HepG2 (cell line): ENCODE results near the gene ERICH6. TPM values are rescaled to one million over a fixed set of nuclear protein-coding genes. Genes with fewer than 3 reads are reported as not detected.

ENCODE experiments used
- CC2D1A ChIP-seq: sonication (generic); formaldehyde crosslinking; IDR thresholded peaks from 2 replicates; pipeline ENCODE4 v1.8.1; 2023; ENCODE audit warnings: mild to moderate bottlenecking, missing genetic modification reagents
- ELF3 ChIP-seq: IDR thresholded peaks from 2 replicates; pipeline ENCODE4 v1.6.1; 2016; ENCODE audit warnings: missing genetic modification reagents, missing compliant biosample characterization
- EP300 ChIP-seq, 3 experiments: sonication (generic) in 1 of 3; formaldehyde crosslinking in 1 of 3; IDR thresholded peaks; 2 replicates each; pipeline versions ENCODE4 v1.5.1 to v1.6.1; 2011 to 2020; ENCODE audit warnings: low read depth in 2 of 3, low read length in 2 of 3, borderline replicate concordance in 1 of 3, improper control_type of control experiment in 1 of 3, mild to moderate bottlenecking in 1 of 3, missing genetic modification reagents in 1 of 3, moderate library complexity in 1 of 3
- PHF20 ChIP-seq: sonication (generic); formaldehyde crosslinking; IDR thresholded peaks from 2 replicates; pipeline ENCODE4 v1.5.0; 2020; ENCODE audit warnings: mild to moderate bottlenecking, missing genetic modification reagents
- SALL1 ChIP-seq: sonication (generic); formaldehyde crosslinking; IDR thresholded peaks from 2 replicates; pipeline ENCODE4 v1.8.0; 2022; ENCODE audit warnings: mild to moderate bottlenecking, missing genetic modification reagents
- STAG1 ChIP-seq: sonication (generic); formaldehyde crosslinking; IDR thresholded peaks from 2 replicates; pipeline ENCODE4 v1.4.0; 2020; ENCODE audit warnings: missing genetic modification reagents
- STAT5B ChIP-seq: sonication (generic); formaldehyde crosslinking; IDR thresholded peaks from 2 replicates; pipeline ENCODE4 v1.4.0; 2020; ENCODE audit warnings: missing genetic modification reagents
- ZNF138 ChIP-seq: sonication (generic); formaldehyde crosslinking; IDR thresholded peaks from 2 replicates; pipeline ENCODE4 v1.5.0; 2020; ENCODE audit warnings: mild to moderate bottlenecking, low read depth, missing genetic modification reagents
- ZNF3 ChIP-seq: IDR thresholded peaks from 2 replicates; pipeline ENCODE4 v1.7.0; 2017; ENCODE audit warnings: inconsistent platforms
- ZNF326 ChIP-seq: sonication (generic); formaldehyde crosslinking; IDR thresholded peaks from 2 replicates; pipeline ENCODE4 v1.4.0; 2020; ENCODE audit warnings: missing genetic modification reagents, borderline replicate concordance
- ZNF629 ChIP-seq: sonication (generic); formaldehyde crosslinking; conservative IDR thresholded peaks from 2 replicates; pipeline ENCODE4 v1.5.0; 2020; ENCODE audit warnings: missing genetic modification reagents
- ZNF772 ChIP-seq: sonication (generic); formaldehyde crosslinking; IDR thresholded peaks from 2 replicates; pipeline ENCODE4 v1.5.0; 2020; ENCODE audit warnings: mild to moderate bottlenecking, missing genetic modification reagents
- polyA plus RNA-seq, 8 experiments: library from polyadenylated mRNA; depleted of rRNA in 3 of 8; stranded (reverse) in 7 of 8; unstranded in 1 of 8; fragments of >200 nt; fragmentation: Illumina TruSeq in 4 of 8; extraction: Trizol in 4 of 8; gene quantifications; 2 replicates each; pipeline versions ENCODE4 v1.2.1 to v1.2.3, GENCODE V29; 2011 to 2016; ENCODE audit warnings: low read depth in 4 of 8, missing spikeins in 1 of 8, mixed read lengths in 1 of 8; ENCODE audit not compliant: insufficient read depth in 1 of 8
- total RNA-seq, 5 experiments: library from RNA; depleted of rRNA; stranded (reverse); fragments of >200 nt; fragmentation: Illumina TruSeq; extraction: Trizol; gene quantifications; 2 replicates each; pipeline ENCODE4 v1.2.3, GENCODE V29; 2016; ENCODE audit warnings: low read depth in 1 of 5
- TF ChIP-seq, protein P1 (sequence below): sonication (generic); formaldehyde crosslinking; IDR thresholded peaks from 2 replicates; pipeline ENCODE4 v1.5.1; 2020; ENCODE audit warnings: mild to moderate bottlenecking, missing genetic modification reagents
- TF ChIP-seq, protein P2 (sequence below): sonication (generic); formaldehyde crosslinking; IDR thresholded peaks from 2 replicates; pipeline ENCODE4 v1.4.0; 2020; ENCODE audit warnings: mild to moderate bottlenecking, low read depth, missing genetic modification reagents
- TF ChIP-seq, protein P3 (sequence below): sonication (generic); formaldehyde crosslinking; IDR thresholded peaks from 2 replicates; pipeline ENCODE4 v1.4.0; 2020; ENCODE audit warnings: missing genetic modification reagents, borderline replicate concordance
- TF ChIP-seq, protein P4 (sequence below): sonication (generic); formaldehyde crosslinking; IDR thresholded peaks from 2 replicates; pipeline ENCODE4 v1.4.0; 2020; ENCODE audit warnings: missing genetic modification reagents, low read depth, mild to moderate bottlenecking, borderline replicate concordance
- TF ChIP-seq, protein P5 (sequence below), 2 experiments: sonication (generic) in 1 of 2; formaldehyde crosslinking in 1 of 2; IDR thresholded peaks; 2 replicates each; pipeline versions ENCODE4 v1.4.0 to v1.6.1; 2018 to 2020; ENCODE audit warnings: missing genetic modification reagents in 2 of 2, borderline replicate concordance in 1 of 2, low read depth in 1 of 2, mild to moderate bottlenecking in 1 of 2, missing biosample characterization in 1 of 2

The ERICH6 gene
- total and polyA plus RNA-seq, 2 of the 13 experiments (the other 11 are each of a cell fraction or from before 2014, with no cell fraction given): 0.03 TPM; not detected in 1

DNA sequence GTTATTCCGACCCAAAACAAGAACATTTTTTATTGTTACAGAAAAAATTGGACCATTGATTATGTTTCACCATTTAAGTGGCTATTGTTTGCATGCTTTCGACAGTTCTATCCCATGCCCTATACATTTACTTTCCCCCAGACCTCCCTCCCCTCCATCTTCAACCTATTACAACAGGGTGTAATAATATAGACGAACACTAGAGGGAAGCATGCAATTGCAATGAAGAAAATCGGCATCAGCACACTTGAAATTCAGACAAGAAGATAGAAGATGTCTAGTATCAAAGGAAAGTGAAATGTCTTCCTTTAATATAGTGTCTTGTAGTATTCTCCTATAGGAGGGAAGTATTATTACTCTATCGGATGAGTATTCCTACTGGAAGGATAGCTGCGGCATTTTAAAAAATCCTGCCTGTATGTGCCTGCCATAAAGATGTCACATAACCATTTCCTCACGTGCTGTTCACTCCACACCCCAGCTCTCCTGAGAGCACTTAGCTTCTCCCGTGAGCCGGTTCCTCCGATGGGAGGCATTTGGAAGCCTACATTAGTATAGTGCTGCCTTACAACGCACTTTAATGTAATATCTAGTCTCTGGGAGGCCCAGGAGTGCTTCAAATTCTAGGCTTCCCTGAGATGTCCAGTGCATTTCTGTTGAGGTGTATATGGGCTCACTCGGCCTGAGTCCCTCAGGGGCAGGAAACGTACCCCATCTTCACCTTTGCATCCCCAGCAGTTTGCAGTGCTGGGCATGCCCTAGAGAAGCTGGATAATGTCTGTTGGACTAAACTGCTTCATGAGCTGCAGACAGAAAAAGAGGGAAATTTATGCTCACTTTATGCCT, 17.8 kb upstream of the ERICH6 start (continued):
- TF ChIP-seq, protein P1, sequence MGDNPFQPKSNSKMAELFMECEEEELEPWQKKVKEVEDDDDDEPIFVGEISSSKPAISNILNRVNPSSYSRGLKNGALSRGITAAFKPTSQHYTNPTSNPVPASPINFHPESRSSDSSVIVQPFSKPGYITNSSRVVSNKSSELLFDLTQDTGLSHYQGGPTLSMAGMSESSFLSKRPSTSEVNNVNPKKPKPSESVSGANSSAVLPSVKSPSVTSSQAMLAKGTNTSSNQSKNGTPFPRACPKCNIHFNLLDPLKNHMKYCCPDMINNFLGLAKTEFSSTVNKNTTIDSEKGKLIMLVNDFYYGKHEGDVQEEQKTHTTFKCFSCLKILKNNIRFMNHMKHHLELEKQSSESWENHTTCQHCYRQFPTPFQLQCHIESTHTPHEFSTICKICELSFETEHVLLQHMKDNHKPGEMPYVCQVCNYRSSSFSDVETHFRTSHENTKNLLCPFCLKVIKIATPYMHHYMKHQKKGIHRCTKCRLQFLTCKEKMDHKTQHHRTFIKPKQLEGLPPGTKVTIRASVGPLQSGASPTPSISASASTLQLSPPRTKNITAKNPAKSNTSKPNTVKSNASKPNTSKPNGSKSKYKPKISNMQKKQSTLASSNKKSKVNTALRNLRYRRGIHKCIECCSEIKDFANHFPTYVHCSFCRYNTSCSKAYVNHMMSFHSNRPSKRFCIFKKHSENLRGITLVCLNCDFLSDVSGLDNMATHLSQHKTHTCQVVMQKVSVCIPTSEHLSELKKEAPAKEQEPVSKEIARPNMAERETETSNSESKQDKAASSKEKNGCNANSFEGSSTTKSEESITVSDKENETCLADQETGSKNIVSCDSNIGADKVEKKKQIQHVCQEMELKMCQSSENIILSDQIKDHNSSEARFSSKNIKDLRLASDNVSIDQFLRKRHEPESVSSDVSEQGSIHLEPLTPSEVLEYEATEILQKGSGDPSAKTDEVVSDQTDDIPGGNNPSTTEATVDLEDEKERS (CRISPR knock-in tag): 0 out of 2 replicates have a peak, but pooled peaks have one; percentile 46
- TF ChIP-seq SALL1 (CRISPR knock-in tag) (no peak), ZNF326 (CRISPR knock-in tag) (no peak), CC2D1A (CRISPR knock-in tag) (0 out of 2 replicates have a peak, but pooled peaks have one; percentile 41), EP300 (IDR thresholded peaks at IDR 0.05; ENCODE audit: low read depth in 2 of 2, low read length in 2 of 2) (no peak), EP300 (CRISPR knock-in tag; IDR thresholded peaks at IDR 0.05; ENCODE audit: borderline replicate concordance) (no peak), ZNF772 (CRISPR knock-in tag) (no peak), ELF3 (CRISPR knock-in tag) (peak; percentile 47; the same call in 1 of the 2 replicates), ZNF3 (CRISPR knock-in tag) (no peak), ZNF138 (CRISPR knock-in tag) (no peak), STAT5B (CRISPR knock-in tag) (no peak), PHF20 (CRISPR knock-in tag) (no peak), STAG1 (CRISPR knock-in tag) (peak; percentile 96), ZNF629 (CRISPR knock-in tag) (no peak)
- TF ChIP-seq, protein P2, sequence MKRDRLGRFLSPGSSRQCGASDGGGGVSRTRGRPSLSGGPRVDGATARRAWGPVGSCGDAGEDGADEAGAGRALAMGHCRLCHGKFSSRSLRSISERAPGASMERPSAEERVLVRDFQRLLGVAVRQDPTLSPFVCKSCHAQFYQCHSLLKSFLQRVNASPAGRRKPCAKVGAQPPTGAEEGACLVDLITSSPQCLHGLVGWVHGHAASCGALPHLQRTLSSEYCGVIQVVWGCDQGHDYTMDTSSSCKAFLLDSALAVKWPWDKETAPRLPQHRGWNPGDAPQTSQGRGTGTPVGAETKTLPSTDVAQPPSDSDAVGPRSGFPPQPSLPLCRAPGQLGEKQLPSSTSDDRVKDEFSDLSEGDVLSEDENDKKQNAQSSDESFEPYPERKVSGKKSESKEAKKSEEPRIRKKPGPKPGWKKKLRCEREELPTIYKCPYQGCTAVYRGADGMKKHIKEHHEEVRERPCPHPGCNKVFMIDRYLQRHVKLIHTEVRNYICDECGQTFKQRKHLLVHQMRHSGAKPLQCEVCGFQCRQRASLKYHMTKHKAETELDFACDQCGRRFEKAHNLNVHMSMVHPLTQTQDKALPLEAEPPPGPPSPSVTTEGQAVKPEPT (CRISPR knock-in tag): no peak
- TF ChIP-seq, protein P3, sequence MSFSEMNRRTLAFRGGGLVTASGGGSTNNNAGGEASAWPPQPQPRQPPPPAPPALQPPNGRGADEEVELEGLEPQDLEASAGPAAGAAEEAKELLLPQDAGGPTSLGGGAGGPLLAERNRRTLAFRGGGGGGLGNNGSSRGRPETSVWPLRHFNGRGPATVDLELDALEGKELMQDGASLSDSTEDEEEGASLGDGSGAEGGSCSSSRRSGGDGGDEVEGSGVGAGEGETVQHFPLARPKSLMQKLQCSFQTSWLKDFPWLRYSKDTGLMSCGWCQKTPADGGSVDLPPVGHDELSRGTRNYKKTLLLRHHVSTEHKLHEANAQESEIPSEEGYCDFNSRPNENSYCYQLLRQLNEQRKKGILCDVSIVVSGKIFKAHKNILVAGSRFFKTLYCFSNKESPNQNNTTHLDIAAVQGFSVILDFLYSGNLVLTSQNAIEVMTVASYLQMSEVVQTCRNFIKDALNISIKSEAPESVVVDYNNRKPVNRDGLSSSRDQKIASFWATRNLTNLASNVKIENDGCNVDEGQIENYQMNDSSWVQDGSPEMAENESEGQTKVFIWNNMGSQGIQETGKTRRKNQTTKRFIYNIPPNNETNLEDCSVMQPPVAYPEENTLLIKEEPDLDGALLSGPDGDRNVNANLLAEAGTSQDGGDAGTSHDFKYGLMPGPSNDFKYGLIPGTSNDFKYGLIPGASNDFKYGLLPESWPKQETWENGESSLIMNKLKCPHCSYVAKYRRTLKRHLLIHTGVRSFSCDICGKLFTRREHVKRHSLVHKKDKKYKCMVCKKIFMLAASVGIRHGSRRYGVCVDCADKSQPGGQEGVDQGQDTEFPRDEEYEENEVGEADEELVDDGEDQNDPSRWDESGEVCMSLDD (CRISPR knock-in tag): no peak
- TF ChIP-seq, protein P4, sequence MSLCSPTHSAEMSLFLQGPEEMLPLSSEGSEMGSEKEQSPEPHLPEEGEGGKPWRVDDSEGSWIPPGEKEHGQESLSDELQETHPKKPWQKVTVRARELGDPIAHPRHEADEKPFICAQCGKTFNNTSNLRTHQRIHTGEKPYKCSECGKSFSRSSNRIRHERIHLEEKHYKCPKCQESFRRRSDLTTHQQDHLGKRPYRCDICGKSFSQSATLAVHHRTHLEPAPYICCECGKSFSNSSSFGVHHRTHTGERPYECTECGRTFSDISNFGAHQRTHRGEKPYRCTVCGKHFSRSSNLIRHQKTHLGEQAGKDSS (CRISPR knock-in tag): no peak
- TF ChIP-seq, protein P5, sequence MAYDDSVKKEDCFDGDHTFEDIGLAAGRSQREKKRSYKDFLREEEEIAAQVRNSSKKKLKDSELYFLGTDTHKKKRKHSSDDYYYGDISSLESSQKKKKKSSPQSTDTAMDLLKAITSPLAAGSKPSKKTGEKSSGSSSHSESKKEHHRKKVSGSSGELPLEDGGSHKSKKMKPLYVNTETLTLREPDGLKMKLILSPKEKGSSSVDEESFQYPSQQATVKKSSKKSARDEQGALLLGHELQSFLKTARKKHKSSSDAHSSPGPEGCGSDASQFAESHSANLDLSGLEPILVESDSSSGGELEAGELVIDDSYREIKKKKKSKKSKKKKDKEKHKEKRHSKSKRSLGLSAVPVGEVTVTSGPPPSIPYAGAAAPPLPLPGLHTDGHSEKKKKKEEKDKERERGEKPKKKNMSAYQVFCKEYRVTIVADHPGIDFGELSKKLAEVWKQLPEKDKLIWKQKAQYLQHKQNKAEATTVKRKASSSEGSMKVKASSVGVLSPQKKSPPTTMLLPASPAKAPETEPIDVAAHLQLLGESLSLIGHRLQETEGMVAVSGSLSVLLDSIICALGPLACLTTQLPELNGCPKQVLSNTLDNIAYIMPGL (CRISPR knock-in tag; IDR thresholded peaks at IDR 0.05; ENCODE audit: borderline replicate concordance in 1 of 2, low read depth in 1 of 2): 0 out of 4 replicates have a peak, but pooled peaks of 1 of the 2 experiments have one; percentile 27
